IPS-18a (cell line): ENCODE measurements around the gene GLIS2.

ENCODE experiments used
- H3K27ac ChIP-seq: one replicate; pipeline ENCODE4 v1.5.1; 2013; ENCODE audit warnings: low read length
- H3K27me3 ChIP-seq: one replicate; pipeline ENCODE4 v1.6.1; 2013; ENCODE audit warnings: mild to moderate bottlenecking, low read length; ENCODE audit not compliant: control insufficient read depth, insufficient read depth
- H3K36me3 ChIP-seq: one replicate; pipeline ENCODE4 v1.6.1; 2013; ENCODE audit warnings: low read depth, low read length; ENCODE audit not compliant: control insufficient read depth
- H3K4me1 ChIP-seq: one replicate; pipeline ENCODE4 v1.6.1; 2013; ENCODE audit warnings: low read depth, low read length; ENCODE audit not compliant: control insufficient read depth
- H3K4me3 ChIP-seq: one replicate; pipeline ENCODE4 v1.5.1; 2013; ENCODE audit warnings: low read length
- H3K9ac ChIP-seq: one replicate; pipeline ENCODE4 v1.6.1; 2013; ENCODE audit warnings: mild to moderate bottlenecking, low read length, moderate library complexity
- H3K9me3 ChIP-seq: one replicate; pipeline ENCODE4 v1.6.1; 2013; ENCODE audit warnings: low read depth, low read length; ENCODE audit not compliant: control insufficient read depth

GLIS2 gene

GRCh38 chr16:4301177-4301576 lies 14.7 kb upstream of the GLIS2 start:
- Histone ChIP-seq H3K9ac (no peak overlapping the region), H3K36me3 (no peaks in the 10 kb centered on the region), H3K4me1 (peaks cover 10% of the 10 kb centered on the region)

GRCh38 chr16:4301968-4302367 lies 13.9 kb upstream of the GLIS2 start:
- Histone ChIP-seq H3K36me3 (no peaks in the 10 kb centered on the region), H3K27ac (no peak overlapping the region), H3K9me3 (no peaks in the 10 kb centered on the region), H3K4me1 (peaks cover 16% of the 10 kb centered on the region), H3K9ac (no peak overlapping the region), H3K4me3 (no peak overlapping the region), H3K27me3 (no peaks in the 10 kb centered on the region)

More at GRCh38 chr16:4301177-4301576, 14.7 kb upstream of the GLIS2 start:
- Histone ChIP-seq H3K27ac (no peak overlapping the region), H3K4me3 (no peak overlapping the region), H3K27me3 (no peaks in the 10 kb centered on the region), H3K9me3 (no peaks in the 10 kb centered on the region)

- H3K9ac ChIP-seq: no peak overlapping the region
- H3K27ac ChIP-seq: no peak overlapping the region
- H3K27me3 ChIP-seq: no peaks in the 10 kb centered on the region
- H3K4me3 ChIP-seq: no peak overlapping the region
- H3K9me3 ChIP-seq: no peaks in the 10 kb centered on the region
- H3K4me1 ChIP-seq: peaks cover 19% of the 10 kb centered on the region
- no peaks in the 10 kb centered on the region for H3K36me3 ChIP-seq
These were observed 11.9 kb upstream of the GLIS2 start for GRCh38 chr16:4303973-4304372.

GRCh38 chr16:4306470-4307214 lies 9.2 kb upstream of the GLIS2 start:
- no peaks in the 10 kb centered on the region for H3K9me3 ChIP-seq
- H3K27ac ChIP-seq: peak overlapping the region; percentile 7
- H3K36me3 ChIP-seq: no peaks in the 10 kb centered on the region
- peaks cover 25% of the 10 kb centered on the region for H3K4me1 ChIP-seq
- peak overlapping the region; percentile 80 for H3K4me3 ChIP-seq
- H3K27me3 ChIP-seq: no peaks in the 10 kb centered on the region
- H3K9ac ChIP-seq: peak overlapping the region; percentile 71

GRCh38 chr16:4307215-4308037 lies 8.4 kb upstream of the GLIS2 start:
- peak overlapping the region; percentile 80 for H3K4me3 ChIP-seq
- peaks cover 25% of the 10 kb centered on the region for H3K4me1 ChIP-seq
- no peaks in the 10 kb centered on the region for H3K9me3 ChIP-seq
- no peaks in the 10 kb centered on the region for H3K36me3 ChIP-seq
- H3K27ac ChIP-seq: peak overlapping the region; percentile 38
- peak overlapping the region; percentile 71 for H3K9ac ChIP-seq
- no peaks in the 10 kb centered on the region for H3K27me3 ChIP-seq

- peaks cover 13% of the 10 kb centered on the region for H3K27me3 ChIP-seq
- no peak overlapping the region for H3K4me3 ChIP-seq
- H3K9ac ChIP-seq: no peak overlapping the region
- no peak overlapping the region for H3K27ac ChIP-seq
- H3K9me3 ChIP-seq: no peaks in the 10 kb centered on the region
- H3K4me1 ChIP-seq: peaks cover 21% of the 10 kb centered on the region
- no peaks in the 10 kb centered on the region for H3K36me3 ChIP-seq
These were observed 6.6 kb upstream of the GLIS2 start for GRCh38 chr16:4309102-4309832.

- Histone ChIP-seq H3K9ac (no peak overlapping the region), H3K27ac (no peak overlapping the region), H3K4me1 (peaks cover 21% of the 10 kb centered on the region), H3K36me3 (no peaks in the 10 kb centered on the region), H3K4me3 (no peak overlapping the region), H3K9me3 (no peaks in the 10 kb centered on the region), H3K27me3 (peaks cover 19% of the 10 kb centered on the region)
These were observed 6.0 kb upstream of the GLIS2 start for GRCh38 chr16:4309833-4310266.

- Histone ChIP-seq H3K9ac (no peak overlapping the region), H3K36me3 (no peaks in the 10 kb centered on the region), H3K4me3 (peak overlapping the region; percentile 65), H3K9me3 (no peaks in the 10 kb centered on the region), H3K4me1 (peaks cover 21% of the 10 kb centered on the region), H3K27ac (no peak overlapping the region), H3K27me3 (peaks cover 22% of the 10 kb centered on the region)
These were observed 2.0 kb upstream of the GLIS2 start for GRCh38 chr16:4313563-4314531.

GRCh38 chr16:4314532-4315185 lies 1.2 kb upstream of the GLIS2 start:
- H3K4me1 ChIP-seq: peaks cover 21% of the 10 kb centered on the region

GRCh38 chr16:4316108-4316863 lies 419 bp downstream of the GLIS2 start:
- Histone ChIP-seq H3K27ac (no peak overlapping the region), H3K4me3 (peak overlapping the region; percentile 64)

More at GRCh38 chr16:4314532-4315185, 1.2 kb upstream of the GLIS2 start:
- H3K27me3 ChIP-seq: peaks cover 22% of the 10 kb centered on the region
- H3K9ac ChIP-seq: peak overlapping the region; percentile 48
- no peaks in the 10 kb centered on the region for H3K9me3 ChIP-seq
- H3K36me3 ChIP-seq: no peaks in the 10 kb centered on the region
- H3K27ac ChIP-seq: no peak overlapping the region
- H3K4me3 ChIP-seq: peak overlapping the region; percentile 65

More at GRCh38 chr16:4316108-4316863, 419 bp downstream of the GLIS2 start:
- Histone ChIP-seq H3K36me3 (no peaks in the 10 kb centered on the region), H3K9me3 (no peaks in the 10 kb centered on the region), H3K4me1 (peaks cover 15% of the 10 kb centered on the region), H3K27me3 (peaks cover 22% of the 10 kb centered on the region), H3K9ac (peak overlapping the region; percentile 45)
